Thymus (tissue), 14 donors: ENCODE results near the gene QSER1. TPM values are rescaled to one million over a fixed set of nuclear protein-coding genes. Genes with fewer than 3 reads are reported as not detected.
A peak's percentile ranks its signal among the peaks of the same experiment; 100 is the strongest.

Source experiments
- DNase-seq, 9 donors: peaks; one replicate each; pipeline ENCODE4 v3.0.0-alpha.2; 2013; ENCODE audit warnings: low spot score in 9 of 9, low read depth in 6 of 9, missing footprints in 1 of 9
- H3K27ac ChIP-seq, 2 donors: one replicate each; pipeline ENCODE4 v1.5.1; 2013; ENCODE audit warnings: control low read depth in 1 of 2, low read depth in 1 of 2, low read length in 1 of 2, mild to moderate bottlenecking in 1 of 2, moderate library complexity in 1 of 2
- H3K27me3 ChIP-seq, 2 donors: one replicate each; pipeline ENCODE4 v1.5.1; 2013; ENCODE audit warnings: low read length in 1 of 2; ENCODE audit not compliant: control insufficient read depth in 2 of 2, insufficient read depth in 1 of 2
- H3K36me3 ChIP-seq, 2 donors: one replicate each; pipeline ENCODE4 v1.5.1; 2013; ENCODE audit warnings: low read length in 1 of 2, mild to moderate bottlenecking in 1 of 2, moderate library complexity in 1 of 2; ENCODE audit not compliant: control insufficient read depth in 2 of 2, insufficient read depth in 2 of 2
- H3K4me1 ChIP-seq, 2 donors: one replicate each; pipeline ENCODE4 v1.5.1; 2013; ENCODE audit warnings: low read length in 2 of 2; ENCODE audit not compliant: control insufficient read depth in 2 of 2, insufficient read depth in 2 of 2
- H3K4me3 ChIP-seq, 2 donors: one replicate each; pipeline ENCODE4 v1.5.1; 2013; ENCODE audit warnings: low read length in 2 of 2, control low read depth in 1 of 2, mild to moderate bottlenecking in 1 of 2
- H3K9me3 ChIP-seq, 2 donors: one replicate each; pipeline ENCODE4 v1.5.1; 2013; ENCODE audit warnings: low read length in 1 of 2, mild to moderate bottlenecking in 1 of 2; ENCODE audit not compliant: control insufficient read depth in 2 of 2, insufficient read depth in 1 of 2
- WGBS: extraction: QIAGEN DNeasy Blood & Tissue Kit; methylation state at CpG from one replicate; pipeline ENCODE4 v1.1.7; 2013; 5-methylcytosine and 5-hydroxymethylcytosine counted together
- long read RNA-seq, 10 donors: transcript quantifications; one replicate each; lab custom pipeline, GENCODE V29; 2026
- polyA plus RNA-seq: library from polyadenylated mRNA; stranded (reverse); fragments of 200-250 nt; gene quantifications from one replicate; pipeline ENCODE4 v1.2.3, GENCODE V29; 2013
- total RNA-seq: library from RNA; stranded (reverse); fragments of 120-200 nt; gene quantifications from one replicate; pipeline ENCODE4 v1.2.4, GENCODE V29; 2013
- donor health status: healthy.

Gene QSER1
- 14.5 TPM for total RNA-seq
- polyA plus RNA-seq, result 5.8 TPM
- long read RNA-seq, donor 1, partial matches to known transcripts, result 0 of 1 reads
- long read RNA-seq, donor 1, other reads (novel, unspliced or antisense), result 0 of 1 reads
- long read RNA-seq, donor 2, result 0 reads
- long read RNA-seq, donor 3, partial matches to known transcripts, result 0 of 1 reads
- long read RNA-seq, donor 3, other reads (novel, unspliced or antisense), result 0 of 1 reads
- long read RNA-seq, donor 4, result 0 reads
- long read RNA-seq, donor 5, partial matches to known transcripts, result 10 of 12 reads
- long read RNA-seq, donor 5, other reads (novel, unspliced or antisense), result 0 of 12 reads
- long read RNA-seq, donor 6, result 0 reads
- long read RNA-seq, donor 7, result 0 reads
- long read RNA-seq, donor 8, result 0 reads
- long read RNA-seq, donor 9, result 0 reads
- long read RNA-seq, donor 10, result 0 reads

GRCh38 chr11:32892355-32893092, at the start of gene QSER1:
Gene QSER1, plus strand, starts transcription at chr11:32892811. Its CDS starts 315 bp downstream, at chr11:32893126.
- Histone ChIP-seq H3K4me1 (peaks cover 6 to 11% of the 10 kb centered on the region in 2 donors), H3K4me3 (peak within 1 kb of the TSS; percentile 86 to 94), H3K27me3 (no peaks in the 10 kb centered on the region), H3K36me3 (no peaks in the 10 kb centered on the region), H3K27ac (peak within 1 kb of the TSS; percentile 86 to 92), H3K9me3 (no peaks in the 10 kb centered on the region)
- under 1% methylated on average over 91 of the region's 91 CpGs for WGBS
- DNase-seq, result peak in 7 of 9 donors; percentile 45 to 80 (median 50)

GRCh38 chr11:32843544-32843943, 49.1 kb upstream of the QSER1 start:
- no peaks in the 10 kb centered on the region for H3K4me1 ChIP-seq
- no peaks in the 10 kb centered on the region for H3K27me3 ChIP-seq
- H3K36me3 ChIP-seq, result no peaks in the 10 kb centered on the region
- no peak for DNase-seq
- no peak overlapping the region for H3K4me3 ChIP-seq
- 77% methylated on average over 3 of the region's 3 CpGs for WGBS
- H3K9me3 ChIP-seq, result no peaks in the 10 kb centered on the region
- no peak overlapping the region for H3K27ac ChIP-seq

GRCh38 chr11:32847511-32847910, 45.1 kb upstream of the QSER1 start:
- Histone ChIP-seq H3K27me3 (no peaks in the 10 kb centered on the region), H3K27ac (no peak overlapping the region), H3K4me1 (no peaks in the 10 kb centered on the region), H3K36me3 (no peaks in the 10 kb centered on the region), H3K4me3 (no peak overlapping the region), H3K9me3 (no peaks in the 10 kb centered on the region)
- no peak for DNase-seq
- WGBS, result 84% methylated on average over 2 of the region's 2 CpGs

DNA sequence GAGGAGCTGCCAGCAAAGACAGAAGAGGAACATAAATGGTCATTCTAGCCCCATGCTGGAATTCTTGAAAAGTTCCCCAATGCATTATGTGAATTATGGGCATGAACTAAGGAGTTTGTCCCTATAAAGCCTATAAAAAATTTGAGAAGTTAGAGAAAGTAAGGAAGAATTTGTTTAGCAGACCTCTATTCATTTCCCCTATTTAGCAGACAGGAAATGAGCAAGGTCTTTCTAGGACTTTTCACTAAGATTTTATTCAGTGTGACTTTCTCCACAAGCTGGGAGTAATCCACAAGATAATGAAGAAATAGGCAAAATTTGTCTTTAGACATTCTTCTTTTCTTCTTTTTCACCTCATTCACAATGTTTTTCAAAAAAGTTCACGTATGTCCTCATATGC, 42.9 kb upstream of the QSER1 start:
- no peaks in the 10 kb centered on the region for H3K36me3 ChIP-seq
- H3K27ac ChIP-seq, result no peak overlapping the region
- WGBS, result 67% methylated on average over 1 of the region's 1 CpG
- H3K4me1 ChIP-seq, result no peaks in the 10 kb centered on the region
- no peak overlapping the region for H3K4me3 ChIP-seq
- no peaks in the 10 kb centered on the region for H3K9me3 ChIP-seq
- H3K27me3 ChIP-seq, result no peaks in the 10 kb centered on the region
- no peak for DNase-seq

DNA sequence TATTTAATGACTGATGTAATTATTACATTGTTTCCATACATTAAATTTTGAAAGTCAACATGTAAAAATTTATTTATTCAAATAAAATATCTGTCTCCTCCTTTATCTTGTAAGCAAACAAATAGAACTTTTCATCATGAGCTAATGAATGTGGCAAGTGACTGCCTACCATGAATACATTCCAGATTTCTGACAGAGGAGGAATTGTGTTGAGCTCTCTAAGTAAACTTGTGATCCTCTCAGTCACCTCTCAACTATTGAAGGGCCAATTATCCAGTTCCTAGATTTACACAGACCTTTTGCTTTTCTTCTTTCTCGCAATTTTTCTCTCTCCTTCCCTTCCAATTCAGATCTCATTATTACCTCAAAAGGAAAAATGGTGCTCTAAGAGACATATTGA, 41.4 kb upstream of the QSER1 start:
- Histone ChIP-seq H3K36me3 (no peaks in the 10 kb centered on the region), H3K9me3 (no peaks in the 10 kb centered on the region), H3K4me3 (no peak overlapping the region), H3K27ac (no peak overlapping the region), H3K4me1 (no peaks in the 10 kb centered on the region), H3K27me3 (no peaks in the 10 kb centered on the region)
- DNase-seq, result no peak
- 96% methylated on average over 1 of the region's 1 CpG for WGBS

DNA sequence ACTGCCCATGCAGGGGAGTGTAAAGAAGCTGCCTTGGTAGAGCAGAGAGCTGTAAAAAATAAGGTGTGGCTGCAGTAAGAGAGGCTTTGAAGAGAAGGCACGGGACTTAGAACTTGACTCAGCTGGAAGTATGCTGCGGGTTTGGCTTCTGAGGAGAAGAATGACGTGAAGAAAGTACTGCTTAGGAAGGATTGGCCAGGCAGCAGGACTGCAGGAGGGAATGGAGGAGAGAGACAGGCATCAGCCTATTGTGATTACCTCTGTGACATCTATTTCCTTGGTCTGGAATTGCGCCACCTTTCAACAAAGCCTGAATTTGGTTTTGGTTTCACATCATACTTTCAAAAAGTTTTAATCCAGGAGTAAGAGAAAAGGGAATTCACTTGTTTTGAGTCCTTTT, 40.4 kb upstream of the QSER1 start:
- WGBS, result 92% methylated on average over 4 of the region's 4 CpGs
- H3K36me3 ChIP-seq, result no peaks in the 10 kb centered on the region
- no peak for DNase-seq
- H3K27ac ChIP-seq, result no peak overlapping the region
- H3K4me3 ChIP-seq, result no peak overlapping the region
- H3K4me1 ChIP-seq, result no peaks in the 10 kb centered on the region
- no peaks in the 10 kb centered on the region for H3K27me3 ChIP-seq
- H3K9me3 ChIP-seq, result no peaks in the 10 kb centered on the region

GRCh38 chr11:32855601-32856000, 37.0 kb upstream of the QSER1 start:
- no peak overlapping the region for H3K4me3 ChIP-seq
- no peak for DNase-seq
- no peaks in the 10 kb centered on the region for H3K9me3 ChIP-seq
- no peaks in the 10 kb centered on the region for H3K36me3 ChIP-seq
- WGBS, result 84% methylated on average over 2 of the region's 2 CpGs
- no peaks in the 10 kb centered on the region for H3K4me1 ChIP-seq
- H3K27ac ChIP-seq, result no peak overlapping the region
- H3K27me3 ChIP-seq, result no peaks in the 10 kb centered on the region

GRCh38 chr11:32858731-32859130, 33.9 kb upstream of the QSER1 start:
- Histone ChIP-seq H3K27me3 (no peaks in the 10 kb centered on the region), H3K36me3 (no peaks in the 10 kb centered on the region), H3K4me3 (no peak overlapping the region), H3K27ac (no peak overlapping the region), H3K9me3 (no peaks in the 10 kb centered on the region), H3K4me1 (no peaks in the 10 kb centered on the region)
- no peak for DNase-seq
- 96% methylated on average over 1 of the region's 1 CpG for WGBS

DNA sequence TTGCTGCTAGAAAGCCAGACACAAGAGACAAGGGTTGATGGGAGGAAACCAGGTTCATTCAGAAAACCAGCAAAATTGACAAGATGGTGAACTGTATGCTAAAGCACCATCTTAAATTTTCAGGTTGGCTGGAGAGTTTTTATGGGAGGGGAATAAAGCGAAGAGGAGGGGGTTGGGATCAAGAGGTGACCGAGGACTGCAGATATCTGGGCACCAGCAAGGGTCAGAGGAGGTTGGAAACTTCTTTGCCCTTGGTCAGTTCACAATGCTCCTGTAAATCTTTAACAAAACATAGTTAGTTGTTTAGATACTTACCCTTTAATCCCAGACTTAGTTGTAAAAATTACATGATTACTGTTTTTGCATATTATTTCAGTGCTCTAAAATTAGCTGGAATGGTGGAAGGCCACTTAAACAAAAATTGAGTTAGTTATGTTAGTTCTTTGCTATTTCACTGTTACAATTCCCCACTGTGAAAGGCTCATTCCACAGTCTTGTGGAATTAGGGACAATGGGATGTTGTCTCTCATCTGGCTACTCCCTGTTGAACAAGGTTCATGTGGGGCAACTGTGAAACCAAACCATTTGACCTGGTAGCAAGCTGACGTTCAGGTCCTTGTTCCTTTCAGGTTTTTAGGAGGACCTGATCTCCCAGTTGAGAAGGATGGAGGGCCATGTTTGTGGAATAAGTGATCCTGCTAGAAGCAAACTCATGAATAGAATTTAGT, 30.6 kb upstream of the QSER1 start:
- no peaks in the 10 kb centered on the region for H3K9me3 ChIP-seq
- H3K27me3 ChIP-seq, result no peaks in the 10 kb centered on the region
- no peaks in the 10 kb centered on the region for H3K4me1 ChIP-seq
- H3K36me3 ChIP-seq, result no peaks in the 10 kb centered on the region
- H3K4me3 ChIP-seq, result no peak overlapping the region
- H3K27ac ChIP-seq, result no peak overlapping the region
- DNase-seq, result no peak
- 97% methylated on average over 3 of the region's 3 CpGs for WGBS
